ENCODE measurements around the gene RIMKLA.

The RIMKLA gene

GRCh38 chr1:42380586-42381279 lies at the start of gene RIMKLA:
TSS of gene RIMKLA (plus strand) at chr1:42380792. CDS start at chr1:42380935, 143 bp downstream.
- peak; percentile 87 for DNase-seq (ENCODE audit: low spot score)

GRCh38 chr1:42332877-42333276 lies 47.7 kb upstream of the RIMKLA start:
- DNase-seq (ENCODE audit: low spot score), result no peak

GRCh38 chr1:42333662-42334239 lies 46.8 kb upstream of the RIMKLA start:
- no peak for DNase-seq (ENCODE audit: low spot score)

- peak; percentile 81 for DNase-seq (ENCODE audit: low spot score)
Measured at GRCh38 chr1:42334240-42335049, 46.1 kb upstream of the RIMKLA start.

- peak; percentile 95 for DNase-seq (ENCODE audit: low spot score)
Measured at GRCh38 chr1:42335050-42335808, 45.4 kb upstream of the RIMKLA start, which contains the start of gene FOXJ3. TSS of gene FOXJ3 (minus strand) at chr1:42335235. CDS start at chr1:42311093, 24,142 bp downstream.

- no peak for DNase-seq (ENCODE audit: low spot score)
Measured at GRCh38 chr1:42335809-42336518, 44.6 kb upstream of the RIMKLA start.

- no peak for DNase-seq (ENCODE audit: low spot score)
Measured at GRCh38 chr1:42336978-42337377, 43.6 kb upstream of the RIMKLA start.

GRCh38 chr1:42340093-42340492 lies 40.5 kb upstream of the RIMKLA start:
- no peak for DNase-seq (ENCODE audit: low spot score)

GRCh38 chr1:42340901-42341300 lies 39.7 kb upstream of the RIMKLA start:
- DNase-seq (ENCODE audit: low spot score), result no peak

GRCh38 chr1:42343049-42343448 lies 37.5 kb upstream of the RIMKLA start:
- DNase-seq (ENCODE audit: low spot score), result no peak

GRCh38 chr1:42348498-42348897 lies 32.1 kb upstream of the RIMKLA start:
- no peak for DNase-seq (ENCODE audit: low spot score)

- DNase-seq (ENCODE audit: low spot score), result no peak
Measured at GRCh38 chr1:42350086-42350485, 30.5 kb upstream of the RIMKLA start.

- DNase-seq (ENCODE audit: low spot score), result no peak
Measured at GRCh38 chr1:42358791-42359190, 21.8 kb upstream of the RIMKLA start.

- DNase-seq (ENCODE audit: low spot score), result no peak
Measured at GRCh38 chr1:42359466-42359865, 21.1 kb upstream of the RIMKLA start.

GRCh38 chr1:42364089-42364488 lies 16.5 kb upstream of the RIMKLA start:
- DNase-seq (ENCODE audit: low spot score), result no peak

- DNase-seq (ENCODE audit: low spot score), result no peak
Measured at GRCh38 chr1:42364542-42364941, 16.1 kb upstream of the RIMKLA start.

GRCh38 chr1:42365118-42365517 lies 15.5 kb upstream of the RIMKLA start:
- no peak for DNase-seq (ENCODE audit: low spot score)

- no peak for DNase-seq (ENCODE audit: low spot score)
Measured at GRCh38 chr1:42368096-42368795, 12.3 kb upstream of the RIMKLA start.

- DNase-seq (ENCODE audit: low spot score), result no peak
Measured at GRCh38 chr1:42369471-42369870, 11.1 kb upstream of the RIMKLA start.

- DNase-seq (ENCODE audit: low spot score), result no peak
Measured at GRCh38 chr1:42370876-42371549, 9.6 kb upstream of the RIMKLA start.

All from ecto neural progenitor cell (in vitro differentiated cells).